ENCODE measurements around the gene LAMC2.

LAMC2 gene

GRCh38 chr1:183209533-183210158 is 23.6 kb downstream of the LAMC2 start:
- Histone ChIP-seq H3K9me3 (ENCODE audit: control extremely low read depth in 1 of 5, control insufficient read depth in 4 of 5, insufficient read depth in 2 of 5, low read depth in 1 of 5, low read length in 4 of 5) (no peaks in the 10 kb centered on the region), H3K36me3 (ENCODE audit: control insufficient read depth in 4 of 4, insufficient read depth in 4 of 4, low read length in 3 of 4) (no peaks in the 10 kb centered on the region), H3K27ac (ENCODE audit: insufficient read depth in 1 of 2, low read depth in 1 of 2, low read length in 2 of 2, poor library complexity in 1 of 2, severe bottlenecking in 2 of 2) (no peak overlapping the region), H3K4me3 (ENCODE audit: control insufficient read depth in 1 of 7, extremely low read depth in 1 of 7, insufficient read depth in 4 of 7, low read depth in 2 of 7, low read length in 6 of 7) (no peak overlapping the region), H3K4me1 (ENCODE audit: control extremely low read depth in 1 of 4, control insufficient read depth in 4 of 4, insufficient read depth in 4 of 4, low read length in 3 of 4) (no peaks in the 10 kb centered on the region), H3K27me3 (replicated peaks in 2 of 5; ENCODE audit: control insufficient read depth in 4 of 5, insufficient read depth in 5 of 5, low read length in 4 of 5) (peaks cover 0 to 5% (median 2%) of the 10 kb centered on the region in 5 experiments)
- POLR2A ChIA-PET: no interaction called here
- DNase-seq: peak in 1 of 3 donors; percentile 5
- CTCF ChIA-PET: no interaction called here

- POLR2A ChIA-PET: no interaction called here
- Histone ChIP-seq H3K36me3 (ENCODE audit: control insufficient read depth in 4 of 4, insufficient read depth in 4 of 4, low read length in 3 of 4) (no peaks in the 10 kb centered on the region), H3K4me1 (ENCODE audit: control extremely low read depth in 1 of 4, control insufficient read depth in 4 of 4, insufficient read depth in 4 of 4, low read length in 3 of 4) (no peaks in the 10 kb centered on the region), H3K4me3 (ENCODE audit: control insufficient read depth in 1 of 7, extremely low read depth in 1 of 7, insufficient read depth in 4 of 7, low read depth in 2 of 7, low read length in 6 of 7) (no peak overlapping the region), H3K27me3 (replicated peaks in 2 of 5; ENCODE audit: control insufficient read depth in 4 of 5, insufficient read depth in 5 of 5, low read length in 4 of 5) (peaks cover 0 to 5% (median 3%) of the 10 kb centered on the region in 5 experiments), H3K27ac (ENCODE audit: insufficient read depth in 1 of 2, low read depth in 1 of 2, low read length in 2 of 2, poor library complexity in 1 of 2, severe bottlenecking in 2 of 2) (no peak overlapping the region), H3K9me3 (ENCODE audit: control extremely low read depth in 1 of 5, control insufficient read depth in 4 of 5, insufficient read depth in 2 of 5, low read depth in 1 of 5, low read length in 4 of 5) (no peaks in the 10 kb centered on the region)
- DNase-seq: no peak
- CTCF ChIA-PET: no interaction called here
Observed at GRCh38 chr1:183210681-183211080, 24.6 kb downstream of the LAMC2 start.

GRCh38 chr1:183212870-183213269 is 26.8 kb downstream of the LAMC2 start:
- Histone ChIP-seq H3K27ac (ENCODE audit: insufficient read depth in 1 of 2, low read depth in 1 of 2, low read length in 2 of 2, poor library complexity in 1 of 2, severe bottlenecking in 2 of 2) (no peak overlapping the region), H3K4me1 (ENCODE audit: control extremely low read depth in 1 of 4, control insufficient read depth in 4 of 4, insufficient read depth in 4 of 4, low read length in 3 of 4) (peaks cover 0 to under 1% (median 0%) of the 10 kb centered on the region in 4 experiments), H3K4me3 (ENCODE audit: control insufficient read depth in 1 of 7, extremely low read depth in 1 of 7, insufficient read depth in 4 of 7, low read depth in 2 of 7, low read length in 6 of 7) (no peak overlapping the region), H3K9me3 (ENCODE audit: control extremely low read depth in 1 of 5, control insufficient read depth in 4 of 5, insufficient read depth in 2 of 5, low read depth in 1 of 5, low read length in 4 of 5) (no peaks in the 10 kb centered on the region), H3K27me3 (replicated peaks in 2 of 5; ENCODE audit: control insufficient read depth in 4 of 5, insufficient read depth in 5 of 5, low read length in 4 of 5) (peaks cover 0 to 5% (median 3%) of the 10 kb centered on the region in 5 experiments), H3K36me3 (ENCODE audit: control insufficient read depth in 4 of 4, insufficient read depth in 4 of 4, low read length in 3 of 4) (no peaks in the 10 kb centered on the region)
- CTCF ChIA-PET: no interaction called here
- no peak for DNase-seq
- POLR2A ChIA-PET: no interaction called here
- WGBS (ENCODE audit: insufficient coverage): no CpG with 5 or more reads among the region's 1 CpG

GRCh38 chr1:183214021-183214970 is 28.2 kb downstream of the LAMC2 start:
- Histone ChIP-seq H3K36me3 (ENCODE audit: control insufficient read depth in 4 of 4, insufficient read depth in 4 of 4, low read length in 3 of 4) (no peaks in the 10 kb centered on the region), H3K27me3 (replicated peaks in 2 of 5; ENCODE audit: control insufficient read depth in 4 of 5, insufficient read depth in 5 of 5, low read length in 4 of 5) (peaks cover 0 to 5% (median 3%) of the 10 kb centered on the region in 5 experiments), H3K4me3 (ENCODE audit: control insufficient read depth in 1 of 7, extremely low read depth in 1 of 7, insufficient read depth in 4 of 7, low read depth in 2 of 7, low read length in 6 of 7) (no peak overlapping the region), H3K9me3 (ENCODE audit: control extremely low read depth in 1 of 5, control insufficient read depth in 4 of 5, insufficient read depth in 2 of 5, low read depth in 1 of 5, low read length in 4 of 5) (no peaks in the 10 kb centered on the region), H3K27ac (ENCODE audit: insufficient read depth in 1 of 2, low read depth in 1 of 2, low read length in 2 of 2, poor library complexity in 1 of 2, severe bottlenecking in 2 of 2) (no peak overlapping the region), H3K4me1 (ENCODE audit: control extremely low read depth in 1 of 4, control insufficient read depth in 4 of 4, insufficient read depth in 4 of 4, low read length in 3 of 4) (peaks cover 3 to 15% (median 11%) of the 10 kb centered on the region in 4 experiments)
- CTCF ChIA-PET: no interaction called here
- POLR2A ChIA-PET: no interaction called here
- WGBS (ENCODE audit: insufficient coverage): 100% methylated on average over 1 of the region's 5 CpGs
- no peak for DNase-seq

- DNase-seq: no peak
- Histone ChIP-seq H3K4me1 (ENCODE audit: control extremely low read depth in 1 of 4, control insufficient read depth in 4 of 4, insufficient read depth in 4 of 4, low read length in 3 of 4) (peaks cover 3 to 18% (median 13%) of the 10 kb centered on the region in 4 experiments), H3K9me3 (ENCODE audit: control extremely low read depth in 1 of 5, control insufficient read depth in 4 of 5, insufficient read depth in 2 of 5, low read depth in 1 of 5, low read length in 4 of 5) (no peaks in the 10 kb centered on the region), H3K36me3 (ENCODE audit: control insufficient read depth in 4 of 4, insufficient read depth in 4 of 4, low read length in 3 of 4) (no peaks in the 10 kb centered on the region), H3K27me3 (replicated peaks in 2 of 5; ENCODE audit: control insufficient read depth in 4 of 5, insufficient read depth in 5 of 5, low read length in 4 of 5) (peaks cover 0 to 5% (median 3%) of the 10 kb centered on the region in 5 experiments), H3K4me3 (ENCODE audit: control insufficient read depth in 1 of 7, extremely low read depth in 1 of 7, insufficient read depth in 4 of 7, low read depth in 2 of 7, low read length in 6 of 7) (no peak overlapping the region), H3K27ac (ENCODE audit: insufficient read depth in 1 of 2, low read depth in 1 of 2, low read length in 2 of 2, poor library complexity in 1 of 2, severe bottlenecking in 2 of 2) (no peak overlapping the region)
- ChIA-PET POLR2A (no interaction called here), CTCF (no interaction called here)
- 94% methylated on average over 13 of the region's 13 CpGs for WGBS (ENCODE audit: insufficient coverage)
Observed at GRCh38 chr1:183215076-183215720, 29.1 kb downstream of the LAMC2 start.

GRCh38 chr1:183215936-183216335 is 29.9 kb downstream of the LAMC2 start:
- CTCF ChIA-PET: no interaction called here
- DNase-seq: no peak
- 98% methylated on average over 4 of the region's 4 CpGs for WGBS (ENCODE audit: insufficient coverage)

More at GRCh38 chr1:183215936-183216335, 29.9 kb downstream of the LAMC2 start:
- Histone ChIP-seq H3K27me3 (replicated peaks in 2 of 5; ENCODE audit: control insufficient read depth in 4 of 5, insufficient read depth in 5 of 5, low read length in 4 of 5) (peaks cover 0 to 5% (median 3%) of the 10 kb centered on the region in 5 experiments), H3K27ac (ENCODE audit: insufficient read depth in 1 of 2, low read depth in 1 of 2, low read length in 2 of 2, poor library complexity in 1 of 2, severe bottlenecking in 2 of 2) (no peak overlapping the region), H3K9me3 (ENCODE audit: control extremely low read depth in 1 of 5, control insufficient read depth in 4 of 5, insufficient read depth in 2 of 5, low read depth in 1 of 5, low read length in 4 of 5) (no peaks in the 10 kb centered on the region), H3K4me3 (ENCODE audit: control insufficient read depth in 1 of 7, extremely low read depth in 1 of 7, insufficient read depth in 4 of 7, low read depth in 2 of 7, low read length in 6 of 7) (no peak overlapping the region), H3K36me3 (ENCODE audit: control insufficient read depth in 4 of 4, insufficient read depth in 4 of 4, low read length in 3 of 4) (no peaks in the 10 kb centered on the region), H3K4me1 (ENCODE audit: control extremely low read depth in 1 of 4, control insufficient read depth in 4 of 4, insufficient read depth in 4 of 4, low read length in 3 of 4) (peaks cover 3 to 18% (median 13%) of the 10 kb centered on the region in 4 experiments)
- POLR2A ChIA-PET: interaction anchor here (0.5 kb wide), 1 partner anchor 487 kb away, joined by 3 read pairs; no protein-coding TSS in a partner anchor

All from common myeloid progenitor, CD34-positive (primary cell).